Body of pancreas (tissue), 4 donors: ENCODE results near the gene LACTBL1. TPM values are rescaled to one million over a fixed set of nuclear protein-coding genes. Genes with fewer than 3 reads are reported as not detected.
A peak's percentile ranks its signal among the peaks of the same experiment; 100 is the strongest.
"Not testable (repeated sequence)": the region's sequence is repeated elsewhere in the genome, so short reads cannot be mapped to it uniquely, and the experiment has no call there.

Experiments used
- ATAC-seq: fragments of 150-250 bp; one replicate; pipeline ENCODE4 v1.9.1; 2016
- DNase-seq, 4 donors: peaks; one replicate each; pipeline ENCODE4 v3.0.0-alpha.2; 2019
- H3K27ac ChIP-seq, 4 donors: fragments of 200-600 bp; sonication (generic); 1 replicate in 3 of 4; 2 replicates in 1 of 4; pipeline versions ENCODE4 v1.5.1 to v1.6.1; 2016 to 2019; ENCODE audit warnings: mild to moderate bottlenecking in 1 of 4, mixed read lengths in 1 of 4, moderate library complexity in 1 of 4
- H3K27me3 ChIP-seq, 2 donors: fragments of 200-600 bp; sonication (generic); one replicate each; pipeline ENCODE4 v1.6.0; 2016; ENCODE audit warnings: mild to moderate bottlenecking in 1 of 2
- H3K36me3 ChIP-seq, 2 donors: fragments of 200-600 bp; sonication (generic); replicated peaks in 1 of 2; 2 replicates each; pipeline ENCODE4 v1.5.1; 2016; ENCODE audit warnings: low read depth in 2 of 2; ENCODE audit not compliant: insufficient read depth in 1 of 2
- H3K4me1 ChIP-seq: fragments of 200-600 bp; sonication (generic); one replicate; pipeline ENCODE4 v1.6.0; 2016
- H3K4me3 ChIP-seq, 2 donors: fragments of 200-600 bp; sonication (generic); 1 replicate in 1 of 2; 2 replicates in 1 of 2; pipeline ENCODE4 v1.5.1; 2016 to 2019
- H3K9me3 ChIP-seq, 3 donors: fragments of 200-600 bp; sonication (generic); 1 replicate in 2 of 3; 2 replicates in 1 of 3; pipeline ENCODE4 v1.5.1; 2016
- POLR2A ChIP-seq, 3 donors: fragments of 450-650 bp; IDR thresholded peaks; one replicate each; pipeline ENCODE4 v1.6.1; 2016; ENCODE audit warnings: antibody characterized with exemption in 3 of 3, mild to moderate bottlenecking in 2 of 3
- WGBS, 2 donors: methylation state at CpG; one replicate each; pipeline ENCODE4 v1.1.5; 2017; 5-methylcytosine and 5-hydroxymethylcytosine counted together
- intact Hi-C: fragments of 100-400 bp; cut with DNase I; formaldehyde crosslinking; loops from one replicate; pipeline ENCODE4 v1.15.1; 2023
- total RNA-seq, 2 donors: library from RNA; depleted of rRNA; stranded (reverse); fragments of >200 nt; gene quantifications; one replicate each; pipeline ENCODE4 v1.1.0, GENCODE V29; 2016
- TF ChIP-seq, protein P1 (sequence below), 7 experiments: fragments of 450-650 bp in 4 of 7; fragments of 200-600 bp in 3 of 7; sonication (generic) in 3 of 7; IDR thresholded peaks; one replicate each; pipeline ENCODE4 v1.5.1; 2016 to 2019; ENCODE audit warnings: antibody characterized with exemption in 7 of 7

Gene LACTBL1
- total RNA-seq, 2 donors from 2014 or later, result not detected

GRCh38 chr1:23019094-23019862 lies 46.6 kb upstream of the LACTBL1 start, which contains the start of gene KDM1A:
TSS of gene KDM1A (plus strand) at chr1:23019468. CDS start at chr1:23019597, 129 bp downstream.
- intact Hi-C loops, result no loop called here
- WGBS, 2 donors, result 0% methylated on average over 7 to 69 of the region's 85 CpGs
- H3K36me3 ChIP-seq, result no peaks in the 10 kb centered on the region
- H3K9me3 ChIP-seq, result peaks cover 0 to 10% (median 0%) of the 10 kb centered on the region in 3 donors
- DNase-seq (peak; percentile 98 to 99 (median 98)), ATAC-seq (peak; percentile 99)
- H3K4me3 ChIP-seq, result peak within 1 kb of the TSS; percentile 78 to 95
- H3K27me3 ChIP-seq, result no peaks in the 10 kb centered on the region
- TF ChIP-seq, protein P1, sequence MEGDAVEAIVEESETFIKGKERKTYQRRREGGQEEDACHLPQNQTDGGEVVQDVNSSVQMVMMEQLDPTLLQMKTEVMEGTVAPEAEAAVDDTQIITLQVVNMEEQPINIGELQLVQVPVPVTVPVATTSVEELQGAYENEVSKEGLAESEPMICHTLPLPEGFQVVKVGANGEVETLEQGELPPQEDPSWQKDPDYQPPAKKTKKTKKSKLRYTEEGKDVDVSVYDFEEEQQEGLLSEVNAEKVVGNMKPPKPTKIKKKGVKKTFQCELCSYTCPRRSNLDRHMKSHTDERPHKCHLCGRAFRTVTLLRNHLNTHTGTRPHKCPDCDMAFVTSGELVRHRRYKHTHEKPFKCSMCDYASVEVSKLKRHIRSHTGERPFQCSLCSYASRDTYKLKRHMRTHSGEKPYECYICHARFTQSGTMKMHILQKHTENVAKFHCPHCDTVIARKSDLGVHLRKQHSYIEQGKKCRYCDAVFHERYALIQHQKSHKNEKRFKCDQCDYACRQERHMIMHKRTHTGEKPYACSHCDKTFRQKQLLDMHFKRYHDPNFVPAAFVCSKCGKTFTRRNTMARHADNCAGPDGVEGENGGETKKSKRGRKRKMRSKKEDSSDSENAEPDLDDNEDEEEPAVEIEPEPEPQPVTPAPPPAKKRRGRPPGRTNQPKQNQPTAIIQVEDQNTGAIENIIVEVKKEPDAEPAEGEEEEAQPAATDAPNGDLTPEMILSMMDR (IDR thresholded peaks at IDR 0.05), result peak in 1 of 7 experiments; percentile 20
- TF ChIP-seq POLR2A (IDR thresholded peaks at IDR 0.05), result peak; percentile 87 to 89 (median 87)
- H3K27ac ChIP-seq, result peak within 1 kb of the TSS; percentile 68 to 95 (median 94)
- H3K4me1 ChIP-seq, result peaks cover 12% of the 10 kb centered on the region

- WGBS, 2 donors, result 25 to 28% methylated on average over 10 of the region's 10 CpGs
- H3K9me3 ChIP-seq, result peaks cover 0 to 10% (median 0%) of the 10 kb centered on the region in 3 donors
- peaks cover 12% of the 10 kb centered on the region for H3K4me1 ChIP-seq
- H3K4me3 ChIP-seq, result peak overlapping the region; percentile 1 to 95
- peak overlapping the region; percentile 68 to 95 (median 94) for H3K27ac ChIP-seq
- DNase-seq, result peak in 2 of 4 donors; percentile 4 to 14
- no peaks in the 10 kb centered on the region for H3K27me3 ChIP-seq
- TF ChIP-seq, protein P1 (IDR thresholded peaks at IDR 0.05), result no peak
- TF ChIP-seq POLR2A (IDR thresholded peaks at IDR 0.05), result no peak
- H3K36me3 ChIP-seq, result no peaks in the 10 kb centered on the region
- ATAC-seq, result peak; percentile 3
- intact Hi-C loops, result no loop called here
Observed at GRCh38 chr1:23018661-23019093, 46.0 kb upstream of the LACTBL1 start.

DNA sequence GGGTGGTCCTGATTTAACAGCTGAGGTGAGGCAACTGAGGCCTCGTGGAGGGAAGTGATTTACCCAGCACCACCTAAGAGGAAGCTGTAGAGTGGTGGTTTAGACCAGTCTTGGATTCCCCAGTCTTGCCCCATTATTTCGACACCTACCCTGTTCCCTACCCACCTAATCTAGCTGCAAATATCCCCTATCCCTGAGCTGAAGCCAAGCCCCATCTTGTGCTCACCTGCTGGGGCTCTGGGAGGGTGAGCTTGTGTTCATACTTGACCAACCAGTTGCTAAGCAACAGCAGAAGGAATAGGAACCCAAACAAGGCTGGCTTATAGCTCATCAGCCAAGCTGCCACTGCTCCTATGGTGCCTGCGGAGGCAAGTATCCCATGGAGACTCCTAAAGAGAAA lies 41.0 kb upstream of the LACTBL1 start:
- Histone ChIP-seq H3K9me3 (peaks cover 0 to 10% (median 0%) of the 10 kb centered on the region in 3 donors), H3K4me3 (no peak overlapping the region), H3K27me3 (no peaks in the 10 kb centered on the region), H3K36me3 (no peaks in the 10 kb centered on the region), H3K4me1 (no peaks in the 10 kb centered on the region), H3K27ac (no peak overlapping the region)
- intact Hi-C loops, result no loop called here
- ATAC-seq (no peak), DNase-seq (peak in 1 of 4 donors; percentile 3)
- WGBS, 2 donors, result 74 to 80% methylated on average over 3 of the region's 3 CpGs
- TF ChIP-seq, protein P1 (IDR thresholded peaks at IDR 0.05), result no peak
- no peak for TF ChIP-seq POLR2A (IDR thresholded peaks at IDR 0.05)

- 86 to 88% methylated on average over 8 of the region's 8 CpGs for WGBS, 2 donors
- intact Hi-C loops, H3K27ac ChIP-seq, ATAC-seq, H3K9me3 ChIP-seq, DNase-seq, H3K4me1 ChIP-seq, H3K27me3 ChIP-seq, H3K36me3 ChIP-seq, H3K4me3 ChIP-seq: not testable (repeated sequence)
Observed at GRCh38 chr1:23010025-23010424, 37.4 kb upstream of the LACTBL1 start.

DNA sequence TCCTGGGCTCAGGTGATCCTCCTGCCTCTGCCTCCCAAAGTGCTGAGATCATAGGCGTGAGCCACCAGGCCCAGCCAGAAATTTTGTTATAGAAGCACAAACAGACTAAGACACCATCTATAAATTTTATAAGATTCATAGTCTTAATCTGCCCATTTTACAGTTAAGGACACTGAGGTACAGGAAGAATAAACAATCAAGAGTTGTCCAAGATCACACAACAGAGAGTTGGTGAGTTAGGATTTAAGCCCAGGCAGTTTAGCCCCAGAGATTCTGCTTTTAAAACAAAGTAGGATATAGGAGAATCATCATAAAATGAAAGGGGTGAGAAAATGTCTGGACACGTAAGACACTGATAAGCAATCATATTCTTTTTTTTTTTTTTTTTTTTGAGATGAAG lies 36.2 kb upstream of the LACTBL1 start:
- Histone ChIP-seq H3K27ac (no peak overlapping the region), H3K9me3 (no peaks in the 10 kb centered on the region), H3K36me3 (no peaks in the 10 kb centered on the region), H3K4me3 (no peak overlapping the region), H3K4me1 (no peaks in the 10 kb centered on the region), H3K27me3 (no peaks in the 10 kb centered on the region)
- ATAC-seq, result no peak
- intact Hi-C loops, result no loop called here
- WGBS, 2 donors, result 77 to 80% methylated on average over 2 of the region's 2 CpGs
- DNase-seq, result no peak
- TF ChIP-seq POLR2A (IDR thresholded peaks at IDR 0.05), result no peak
- TF ChIP-seq, protein P1 (IDR thresholded peaks at IDR 0.05), result no peak
